Pancreas (tissue), 10 donors: Measurements from ENCODE around the gene TBC1D14. TPM values are rescaled to one million over a fixed set of nuclear protein-coding genes. Genes with fewer than 3 reads are reported as not detected.
"Not testable (repeated sequence)": the region's sequence is repeated elsewhere in the genome, so short reads cannot be mapped to it uniquely, and the experiment has no call there.

Source experiments
- ATAC-seq, 4 donors: fragments of 200-7000 bp; cut with Tn5 transposase; one replicate each; pipeline versions ENCODE4 v1.8.0 to v1.9.1; 2020; ENCODE audit warnings: mild to moderate bottlenecking in 4 of 4, moderate library complexity in 4 of 4
- DNase-seq, 6 donors: peaks; one replicate each; pipeline ENCODE4 v3.0.0-alpha.2; 2020
- FAIRE-seq: peaks from 2 replicates; lab custom pipeline; 2012; peaks lifted over from hg19 to GRCh38; lab: Jason Lieb, UNC
- H3K27ac ChIP-seq, 4 donors: fragments of 200-600 bp; sonication (generic); 1 replicate in 3 of 4; 2 replicates in 1 of 4; pipeline versions ENCODE4 v1.5.0 to v1.8.0; 2020
- H3K27me3 ChIP-seq, 4 donors: fragments of 200-600 bp; one replicate each; pipeline ENCODE4 v1.8.0; 2021
- H3K36me3 ChIP-seq, 3 donors: fragments of 200-600 bp; sonication (generic) in 1 of 3; one replicate each; pipeline versions ENCODE4 v1.5.0 to v1.8.0; 2020 to 2021
- H3K4me1 ChIP-seq, 3 donors: fragments of 200-600 bp; one replicate each; pipeline ENCODE4 v1.8.0; 2021
- H3K4me3 ChIP-seq, 4 donors: fragments of 200-600 bp; sonication (generic) in 2 of 4; one replicate each; pipeline versions ENCODE4 v1.5.0 to v1.8.0; 2020 to 2021
- H3K9me3 ChIP-seq, 4 donors: fragments of 200-600 bp; one replicate each; pipeline ENCODE4 v1.8.0; 2021
- WGBS, 2 donors: extraction: QIAGEN DNeasy Blood & Tissue Kit; methylation state at CpG; one replicate each; pipeline ENCODE4 v1.1.7; 2013; 5-methylcytosine and 5-hydroxymethylcytosine counted together
- intact Hi-C, 3 donors: fragments of 100-400 bp; cut with DNase I; formaldehyde crosslinking; loops; one replicate each; pipeline versions ENCODE4 v1.11.1 to v1.14.2; 2022
- polyA plus RNA-seq, 2 donors: library from polyadenylated mRNA; stranded (reverse); fragments of 200-250 nt; gene quantifications; one replicate each; pipeline ENCODE4 v1.2.3, GENCODE V29; 2013
- total RNA-seq, 6 donors: library from RNA; stranded (reverse); fragmentation: NEBNext Ultra II Directional in 4 of 6; extraction: Animal tissue kit (Norgen Biotek cat#: 25700) in 4 of 6; gene quantifications; one replicate each; pipeline versions ENCODE4 v1.2.1 to v1.2.4, GENCODE V29; 2021 to 2023
- TF ChIP-seq, protein P1 (sequence below), 4 donors: fragments of 200-600 bp; sonication (generic) in 3 of 4; IDR thresholded peaks; one replicate each; pipeline versions ENCODE4 v1.5.0 to v1.8.0; 2021; ENCODE audit warnings: antibody characterized with exemption in 4 of 4
- donor health status: healthy with polysubstance abuse.
- donor health status: DM: no; HTN: no; CAD: no; lungs with moderate emphysema.
- donor health status: DM: no; HTN: no; CAD: no.
- donor health status: control.
- donor health status: control.
- donor health status: Bipolar disorder and iron deficiency.
- donor health status: DM: yes; HTN: yes; CAD: no.
- donor health status: DM: no; HTN: no; CAD: no.
- donor health status: DM: no; HTN: no; CAD: no.
- donor health status: DM: yes; HTN: yes; CAD: no.

Gene TBC1D14
- total and polyA plus RNA-seq, 8 donors = 8.9 to 23.9 (median 14.8) TPM

DNA sequence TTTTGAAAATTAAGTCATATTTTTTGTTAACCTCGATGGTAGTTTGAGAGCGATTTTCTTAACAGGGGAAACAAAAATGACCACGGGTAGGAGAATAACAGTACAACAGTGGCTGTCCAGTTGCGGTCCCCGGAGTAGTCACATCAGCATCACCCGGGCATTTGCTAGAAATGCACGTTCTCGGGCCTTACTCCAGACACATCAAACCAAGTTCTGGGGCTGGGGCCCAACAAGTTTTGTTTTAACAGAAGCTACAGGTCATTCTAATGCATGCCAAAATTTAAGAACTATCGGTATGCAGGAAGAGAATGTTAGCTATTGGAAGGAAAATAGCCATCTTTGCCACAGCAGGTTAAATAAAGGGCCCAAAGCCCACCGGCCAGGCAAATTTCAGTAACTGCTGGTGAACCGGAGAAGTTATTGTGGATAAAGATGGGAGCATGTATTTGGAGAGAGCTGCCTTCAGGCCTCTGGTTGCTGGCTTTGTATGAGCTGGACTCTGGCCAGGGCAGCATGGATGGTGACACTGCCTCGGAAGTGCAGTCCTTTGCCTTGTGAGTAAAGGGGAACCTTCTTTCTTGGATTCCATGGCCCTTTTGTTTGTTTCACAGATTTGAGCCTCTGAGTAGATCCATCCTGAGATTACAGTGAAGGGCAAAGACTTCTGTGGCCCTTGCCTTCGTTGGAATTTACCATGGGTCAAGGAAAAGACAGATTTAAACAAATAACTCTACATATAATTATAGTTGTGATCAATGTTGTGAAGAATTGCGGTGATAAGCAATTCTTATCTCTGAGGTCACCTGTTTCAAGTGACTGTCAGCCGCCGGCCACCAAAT, 62.1 kb downstream of the TBC1D14 start:
- FAIRE-seq = no peak
- no peak for DNase-seq
- Histone ChIP-seq H3K27me3 (no peaks in the 10 kb centered on the region), H3K4me1 (peaks cover 0 to 6% (median 4%) of the 10 kb centered on the region in 3 donors), H3K36me3 (no peaks in the 10 kb centered on the region), H3K4me3 (no peak overlapping the region), H3K27ac (no peak overlapping the region), H3K9me3 (no peaks in the 10 kb centered on the region)
- intact Hi-C loops = no loop called here
- WGBS, 2 donors = 80% methylated on average over 16 of the region's 16 CpGs
- TF ChIP-seq, protein P1, sequence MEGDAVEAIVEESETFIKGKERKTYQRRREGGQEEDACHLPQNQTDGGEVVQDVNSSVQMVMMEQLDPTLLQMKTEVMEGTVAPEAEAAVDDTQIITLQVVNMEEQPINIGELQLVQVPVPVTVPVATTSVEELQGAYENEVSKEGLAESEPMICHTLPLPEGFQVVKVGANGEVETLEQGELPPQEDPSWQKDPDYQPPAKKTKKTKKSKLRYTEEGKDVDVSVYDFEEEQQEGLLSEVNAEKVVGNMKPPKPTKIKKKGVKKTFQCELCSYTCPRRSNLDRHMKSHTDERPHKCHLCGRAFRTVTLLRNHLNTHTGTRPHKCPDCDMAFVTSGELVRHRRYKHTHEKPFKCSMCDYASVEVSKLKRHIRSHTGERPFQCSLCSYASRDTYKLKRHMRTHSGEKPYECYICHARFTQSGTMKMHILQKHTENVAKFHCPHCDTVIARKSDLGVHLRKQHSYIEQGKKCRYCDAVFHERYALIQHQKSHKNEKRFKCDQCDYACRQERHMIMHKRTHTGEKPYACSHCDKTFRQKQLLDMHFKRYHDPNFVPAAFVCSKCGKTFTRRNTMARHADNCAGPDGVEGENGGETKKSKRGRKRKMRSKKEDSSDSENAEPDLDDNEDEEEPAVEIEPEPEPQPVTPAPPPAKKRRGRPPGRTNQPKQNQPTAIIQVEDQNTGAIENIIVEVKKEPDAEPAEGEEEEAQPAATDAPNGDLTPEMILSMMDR (IDR thresholded peaks at IDR 0.05) = no peak
- no peak for ATAC-seq

DNA sequence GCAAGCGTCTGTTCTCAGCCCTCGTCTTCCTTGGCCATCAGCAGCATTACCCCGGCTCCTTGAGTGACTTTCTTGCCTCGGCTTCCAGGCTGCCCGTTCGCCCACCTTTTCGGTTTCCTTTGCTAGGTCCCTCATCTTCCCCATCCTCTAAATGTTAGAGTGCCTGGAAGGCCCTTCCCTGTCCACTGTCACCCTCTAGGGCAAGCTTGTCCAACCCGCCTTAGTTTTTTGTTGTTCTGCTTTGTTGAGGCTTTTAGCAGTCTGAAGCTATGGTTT, 62.7 kb downstream of the TBC1D14 start:
- H3K27me3 ChIP-seq = no peaks in the 10 kb centered on the region
- H3K36me3 ChIP-seq = no peaks in the 10 kb centered on the region
- peaks cover 0 to 6% (median 4%) of the 10 kb centered on the region in 3 donors for H3K4me1 ChIP-seq
- no peak overlapping the region for H3K4me3 ChIP-seq
- FAIRE-seq = no peak
- intact Hi-C loops = no loop called here
- DNase-seq = no peak
- H3K9me3 ChIP-seq = no peaks in the 10 kb centered on the region
- no peak overlapping the region for H3K27ac ChIP-seq
- TF ChIP-seq, protein P1 (IDR thresholded peaks at IDR 0.05) = no peak
- no peak for ATAC-seq
- 77 to 89% methylated on average over 8 of the region's 8 CpGs for WGBS, 2 donors

DNA sequence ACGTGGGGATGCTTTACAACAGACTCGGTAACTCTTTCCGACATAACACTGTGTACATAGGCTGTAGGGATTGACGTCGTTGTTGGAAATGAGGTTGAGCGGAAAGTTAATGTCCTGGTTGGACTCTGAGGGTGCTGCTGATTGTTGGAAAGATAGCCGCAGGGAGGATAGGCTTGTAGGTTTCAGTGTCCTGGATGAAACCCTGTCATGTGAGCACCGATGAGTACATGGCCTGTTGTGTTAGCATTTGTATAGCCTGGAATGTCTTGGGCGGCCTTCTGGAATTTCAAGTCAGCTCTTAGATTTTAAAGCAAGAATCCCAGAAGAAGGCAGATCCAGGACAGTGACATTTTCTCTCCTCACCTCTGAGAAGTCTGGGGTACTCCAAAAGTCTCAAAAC, 63.3 kb downstream of the TBC1D14 start:
- Histone ChIP-seq H3K27me3 (no peaks in the 10 kb centered on the region), H3K27ac (no peak overlapping the region), H3K9me3 (no peaks in the 10 kb centered on the region), H3K4me1 (peaks cover 0 to 6% (median 4%) of the 10 kb centered on the region in 3 donors), H3K4me3 (no peak overlapping the region), H3K36me3 (no peaks in the 10 kb centered on the region)
- WGBS, 2 donors = 87 to 88% methylated on average over 9 of the region's 9 CpGs
- no peak for ATAC-seq
- TF ChIP-seq, protein P1 (IDR thresholded peaks at IDR 0.05) = no peak
- no peak for DNase-seq
- intact Hi-C loops = no loop called here
- no peak for FAIRE-seq

DNA sequence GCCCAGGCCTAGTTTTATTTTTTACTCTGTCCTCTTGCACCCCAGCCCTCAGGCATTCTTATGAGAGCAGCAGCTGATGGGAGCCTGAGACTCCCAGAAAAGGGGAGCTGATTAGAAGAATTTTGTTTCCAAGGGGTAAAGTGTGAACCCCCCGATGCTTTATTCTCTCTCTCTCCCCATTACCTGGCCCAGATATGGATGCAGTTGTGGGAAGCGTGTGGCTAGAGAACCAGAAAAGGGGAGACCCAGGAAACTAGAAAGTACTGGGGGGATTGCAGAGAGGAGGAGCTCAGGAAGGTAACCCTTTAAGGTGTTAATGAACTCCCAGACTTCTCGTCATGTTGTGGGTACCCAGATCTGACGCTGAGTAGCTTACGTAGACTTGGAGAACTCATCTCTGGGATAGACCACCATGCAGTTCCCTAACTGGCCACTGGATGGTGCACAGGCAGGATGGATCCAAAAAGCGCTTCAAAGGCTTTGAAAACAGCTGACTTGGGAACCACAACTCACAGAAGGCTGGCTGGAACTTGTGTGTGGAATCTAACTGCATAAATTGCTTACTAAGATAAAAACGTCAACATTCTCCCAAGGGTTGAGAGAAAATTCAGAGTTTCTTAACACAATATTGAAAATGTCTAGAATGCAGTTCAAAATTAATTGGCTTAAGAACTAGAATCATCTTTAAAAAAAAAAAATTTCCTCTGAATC, 64.7 kb downstream of the TBC1D14 start:
- H3K4me1 ChIP-seq = peaks cover 0 to 6% (median 4%) of the 10 kb centered on the region in 3 donors
- TF ChIP-seq, protein P1 (IDR thresholded peaks at IDR 0.05) = peak; percentile 89 to 97 (median 96)
- H3K27ac ChIP-seq = no peak overlapping the region
- FAIRE-seq = peak; percentile 73
- H3K9me3 ChIP-seq = no peaks in the 10 kb centered on the region
- H3K27me3 ChIP-seq = no peaks in the 10 kb centered on the region
- peak; percentile 66 to 89 (median 76) for DNase-seq
- intact Hi-C loops = no loop called here
- ATAC-seq = peak; percentile 77 to 100 (median 98)
- WGBS, 2 donors = 20 to 22% methylated on average over 7 of the region's 7 CpGs
- no peaks in the 10 kb centered on the region for H3K36me3 ChIP-seq
- no peak overlapping the region for H3K4me3 ChIP-seq

DNA sequence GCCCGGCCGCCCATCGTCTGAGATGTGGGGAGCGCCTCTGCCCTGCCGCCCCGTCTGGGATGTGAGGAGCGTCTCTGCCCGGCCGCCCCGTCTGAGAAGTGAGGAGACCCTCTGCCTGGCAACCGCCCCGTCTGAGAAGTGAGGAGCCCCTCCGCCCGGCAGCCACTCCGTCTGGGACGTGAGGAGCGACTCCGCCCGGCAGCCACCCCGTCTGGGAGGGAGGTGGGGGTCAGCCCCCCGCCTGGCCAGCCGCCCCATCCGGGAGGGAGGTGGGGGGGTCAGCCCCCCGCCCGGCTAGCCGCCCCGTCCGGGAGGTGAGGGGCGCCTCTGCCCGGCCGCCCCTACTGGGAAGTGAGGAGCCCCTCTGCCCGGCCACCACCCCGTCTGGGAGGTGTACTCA, 68.2 kb downstream of the TBC1D14 start:
- intact Hi-C loops, FAIRE-seq: not testable (repeated sequence)
- WGBS, 2 donors = 97 to 100% methylated on average over 1 to 20 of the region's 33 CpGs

More for the DNA sequence above, 68.2 kb downstream of the TBC1D14 start:
- not testable (repeated sequence) for H3K4me3 ChIP-seq, H3K27me3 ChIP-seq, ATAC-seq, DNase-seq, H3K9me3 ChIP-seq, H3K4me1 ChIP-seq, H3K36me3 ChIP-seq, H3K27ac ChIP-seq
